Measurements from ENCODE around the gene C11orf52.
"Not testable (repeated sequence)": the region's sequence is repeated elsewhere in the genome, so short reads cannot be mapped to it uniquely, and the experiment has no call there.

The C11orf52 gene

DNA sequence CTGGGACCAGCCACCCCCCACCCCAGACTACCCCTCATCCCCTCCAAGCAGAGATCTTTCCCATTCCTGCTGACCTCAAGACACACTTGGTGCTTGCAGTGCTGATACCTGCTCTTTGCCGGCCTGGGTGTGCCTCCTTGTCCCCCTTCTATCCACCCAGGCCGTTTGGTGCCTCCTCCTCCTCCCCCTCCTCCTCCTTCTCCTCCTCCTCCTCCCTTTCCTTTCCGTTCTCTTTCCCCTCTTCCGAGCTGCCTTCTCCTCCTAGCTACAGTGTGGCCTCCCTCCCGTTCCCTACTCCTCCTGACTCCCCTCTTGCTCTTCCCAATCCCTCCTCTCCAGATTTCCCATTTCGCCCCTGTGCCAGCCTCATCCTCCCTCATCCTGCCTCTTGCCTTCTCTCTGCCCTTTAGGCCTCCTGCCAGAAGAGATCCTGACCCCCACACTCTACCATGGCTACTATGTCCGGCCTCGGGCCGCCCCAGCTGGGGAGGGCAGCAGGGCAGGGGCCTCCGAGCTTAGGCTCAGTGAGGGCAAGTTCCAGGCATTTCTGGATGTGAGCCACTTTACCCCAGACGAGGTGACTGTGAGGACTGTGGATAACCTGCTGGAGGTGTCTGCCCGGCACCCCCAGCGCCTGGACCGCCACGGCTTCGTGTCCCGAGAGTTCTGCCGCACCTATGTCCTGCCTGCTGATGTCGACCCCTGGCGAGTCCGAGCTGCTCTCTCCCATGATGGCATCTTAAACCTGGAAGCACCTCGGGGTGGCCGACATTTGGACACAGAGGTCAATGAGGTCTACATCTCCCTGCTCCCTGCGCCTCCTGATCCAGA is 5.5 kb upstream of the C11orf52 start:
- no peak for DNase-seq (ENCODE audit: low spot score)

DNA sequence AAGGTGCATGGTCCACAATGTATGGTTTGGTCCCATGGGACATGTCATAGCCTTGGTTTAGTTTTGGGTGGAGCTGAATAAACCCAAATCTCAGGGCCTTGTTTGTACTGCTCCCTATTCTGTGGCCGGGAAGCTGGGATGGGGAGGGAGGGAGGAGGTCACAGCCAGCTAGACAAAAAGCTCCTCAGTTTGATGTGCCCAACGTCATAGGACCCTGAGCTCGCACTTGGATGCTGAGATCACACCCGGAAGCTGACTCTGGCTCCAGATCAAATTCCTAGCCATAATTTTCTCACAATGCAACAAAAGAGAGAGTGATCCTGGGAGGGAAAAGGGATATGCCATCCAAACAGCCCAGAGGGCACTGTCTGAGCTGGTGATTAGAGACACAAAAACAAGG is 4.7 kb upstream of the C11orf52 start:
- peak; percentile 84 for DNase-seq (ENCODE audit: low spot score)

DNA sequence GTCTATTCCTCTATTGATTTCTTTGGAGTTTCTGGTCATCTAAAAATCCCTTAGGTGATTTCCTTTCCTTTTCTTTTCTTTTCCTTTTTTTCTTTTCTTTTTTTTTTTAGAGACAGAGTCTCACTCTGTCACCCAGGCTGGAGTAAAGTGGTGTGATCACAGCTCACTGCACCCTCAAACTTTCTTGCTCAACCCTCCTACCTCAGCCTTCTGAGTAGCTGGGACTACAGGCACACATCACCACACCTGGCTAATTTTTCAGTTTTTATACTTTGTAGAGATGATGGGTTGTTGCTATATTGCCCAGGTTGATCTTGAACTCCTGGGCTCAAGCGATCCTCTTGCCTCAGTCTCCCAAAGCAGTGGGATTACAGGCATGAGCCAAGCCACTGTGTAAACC is 1.9 kb upstream of the C11orf52 start:
- no peak for DNase-seq (ENCODE audit: low spot score)

DNA sequence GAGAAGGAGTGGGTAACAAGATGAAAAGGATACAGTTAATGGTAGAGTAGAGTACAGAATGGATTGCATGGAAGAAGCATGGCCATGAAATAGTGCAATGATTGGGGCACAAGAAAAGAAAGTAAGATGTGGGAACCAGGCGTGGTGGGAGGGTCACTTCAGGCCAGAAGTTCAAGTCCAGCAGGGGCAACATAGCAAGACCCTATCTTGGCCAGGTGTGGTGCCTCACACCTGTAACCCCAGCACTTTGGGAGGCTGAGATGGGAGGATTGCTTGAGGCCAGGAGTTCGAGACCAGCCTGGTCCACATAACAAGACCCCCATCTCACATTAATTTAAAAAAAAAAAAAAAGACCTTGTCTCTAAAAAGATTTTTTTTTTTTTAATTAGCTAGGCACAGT is 1.4 kb upstream of the C11orf52 start:
- DNase-seq (ENCODE audit: low spot score) = no peak

DNA sequence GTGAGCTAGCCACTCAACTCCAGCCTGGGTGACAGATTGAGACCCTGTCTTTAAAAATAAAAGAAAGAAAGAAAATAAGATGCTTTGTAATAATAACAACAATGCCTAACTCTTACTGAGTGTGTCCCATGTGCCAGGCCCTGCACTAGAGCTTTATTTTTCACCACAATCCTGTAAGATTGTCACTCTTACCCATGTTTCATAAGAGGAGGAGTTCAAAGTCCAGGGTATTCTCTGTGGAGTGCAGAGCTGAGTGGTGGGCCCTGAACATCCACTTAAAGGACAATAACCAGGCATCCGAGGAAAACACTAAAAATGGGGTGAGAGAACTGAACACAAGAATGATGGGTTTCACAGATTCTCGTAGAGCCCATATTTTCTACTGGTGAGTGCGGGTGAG is 925 bp upstream of the C11orf52 start:
- DNase-seq (ENCODE audit: low spot score) = no peak

DNA sequence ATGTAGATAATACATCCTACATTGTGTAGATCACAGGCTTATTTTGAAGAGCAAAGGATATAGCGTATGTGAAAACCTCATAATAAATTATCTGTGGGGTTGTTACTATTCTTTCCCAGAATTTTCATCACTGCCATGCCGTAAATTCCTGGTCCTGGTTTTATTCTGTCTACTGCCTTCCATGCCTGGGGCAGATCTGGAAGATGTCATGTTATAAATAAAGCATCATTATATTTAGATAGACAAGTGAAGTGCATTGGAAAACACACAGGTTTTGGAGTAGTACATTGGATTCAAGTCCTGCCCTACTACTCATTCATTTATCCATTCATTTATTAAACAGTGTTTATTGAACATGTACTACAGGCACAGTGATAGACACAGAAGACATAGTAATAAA is 2.2 kb downstream of the C11orf52 start:
- no peak for DNase-seq (ENCODE audit: low spot score)

DNA sequence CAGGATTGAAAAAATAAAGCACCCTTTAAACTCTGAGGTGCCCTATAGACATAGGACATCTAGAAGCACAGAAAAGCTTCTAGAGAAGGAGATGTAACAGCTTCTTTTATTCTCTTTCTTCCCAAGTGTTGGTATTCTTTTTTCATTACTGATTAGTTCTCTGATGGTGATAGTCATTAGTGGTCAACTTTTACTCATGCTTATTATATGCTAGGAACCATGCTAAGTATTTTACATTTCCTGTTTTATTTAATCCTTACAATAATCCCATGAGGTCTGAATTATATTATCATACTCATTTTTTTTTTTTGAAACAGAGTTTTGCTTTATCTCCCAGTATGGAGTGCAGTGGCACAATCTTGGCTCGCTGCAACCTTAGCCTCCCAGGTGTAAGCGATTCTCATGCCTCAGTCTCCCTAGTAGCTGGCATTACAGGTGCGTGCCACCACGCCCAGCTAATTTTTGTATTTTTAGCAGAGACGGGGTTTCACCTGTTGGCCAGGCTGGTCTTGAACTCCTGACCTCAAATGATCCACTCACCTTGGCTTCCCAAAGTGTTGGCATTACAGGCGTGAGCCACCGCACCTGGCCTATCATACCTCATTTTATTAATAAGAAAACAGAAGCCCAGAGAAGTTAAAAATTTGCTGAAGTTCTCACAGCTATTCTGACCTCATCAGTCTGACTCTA is 3.0 kb downstream of the C11orf52 start:
- DNase-seq (ENCODE audit: low spot score) = no peak

DNA sequence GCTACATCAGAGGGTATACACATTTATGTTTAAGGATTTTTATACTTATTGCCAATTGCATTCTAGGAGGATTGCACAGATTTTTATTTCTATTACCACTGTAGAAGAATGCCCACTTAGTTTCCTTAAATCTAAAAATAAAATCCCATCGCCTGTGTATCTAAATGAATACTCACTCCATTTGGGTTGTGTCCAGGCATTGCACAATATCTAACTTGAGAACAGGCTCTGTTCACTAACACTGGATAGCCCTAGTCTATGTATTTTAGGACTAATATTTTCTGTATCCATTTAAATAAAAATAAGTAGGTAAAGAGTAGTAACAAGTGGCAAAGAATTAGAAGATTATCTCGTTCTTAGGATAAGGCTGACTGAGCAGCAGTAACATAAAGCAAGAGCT is 4.1 kb downstream of the C11orf52 start:
- no peak for DNase-seq (ENCODE audit: low spot score)

DNA sequence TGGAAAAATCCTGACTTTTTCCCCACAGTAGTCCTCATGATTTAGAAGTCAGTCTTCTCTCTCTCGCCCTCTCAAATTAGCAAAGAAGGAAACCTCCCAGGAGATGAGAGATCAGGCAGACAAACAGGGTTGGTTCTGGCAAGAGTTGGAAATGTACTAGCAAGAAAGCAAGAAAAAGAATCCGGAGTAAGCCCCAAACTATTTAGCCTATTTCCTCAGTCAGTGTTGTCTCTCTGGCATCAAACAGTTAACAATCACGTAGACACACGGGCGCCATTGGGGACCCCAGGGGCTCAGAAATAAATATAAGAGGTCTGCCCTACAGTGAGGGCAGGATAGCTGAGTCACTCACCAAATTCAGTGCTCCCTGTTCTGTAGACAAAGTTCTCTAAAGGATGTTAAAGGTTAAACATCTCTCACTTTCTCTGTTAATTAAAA is 4.7 kb downstream of the C11orf52 start:
- DNase-seq (ENCODE audit: low spot score) = no peak

DNA sequence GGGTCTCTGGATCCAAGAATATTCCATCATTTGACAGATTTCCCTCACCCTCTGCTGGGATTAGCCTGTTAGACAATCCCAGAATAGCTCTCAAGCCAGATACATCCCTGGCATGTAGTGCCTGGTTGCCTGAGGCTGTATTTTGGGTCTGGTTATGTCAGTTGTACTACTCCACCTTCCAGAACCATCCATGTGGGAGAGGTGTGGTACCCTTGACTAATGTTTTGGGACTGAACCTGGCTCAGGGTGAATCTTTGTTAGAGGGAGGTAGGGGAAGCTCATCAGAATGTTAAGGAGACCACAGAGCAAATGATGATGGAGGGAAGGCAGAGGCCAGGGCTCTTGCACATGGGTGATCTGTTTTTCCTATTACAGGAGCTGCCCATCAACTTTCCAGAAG is 5.2 kb downstream of the C11orf52 start:
- no peak for DNase-seq (ENCODE audit: low spot score)

DNA sequence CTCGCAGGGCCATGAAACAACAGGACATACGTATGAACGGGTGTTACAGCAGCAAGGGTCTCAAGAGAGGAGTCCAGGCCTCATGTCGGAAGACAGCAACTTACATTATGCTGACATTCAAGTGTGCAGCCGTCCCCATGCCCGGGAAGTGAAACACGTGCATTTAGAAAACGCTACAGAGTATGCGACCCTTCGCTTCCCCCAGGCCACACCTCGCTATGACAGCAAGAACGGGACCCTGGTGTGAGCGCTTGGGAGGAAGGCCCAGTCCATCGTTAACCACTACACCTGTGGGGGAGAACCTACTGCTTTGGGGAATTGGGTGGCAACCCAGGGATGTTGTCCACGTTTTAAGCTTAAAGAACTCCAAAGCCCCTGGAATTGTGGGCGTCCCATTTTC is 7.2 kb downstream of the C11orf52 start:
- DNase-seq (ENCODE audit: low spot score) = no peak

DNA sequence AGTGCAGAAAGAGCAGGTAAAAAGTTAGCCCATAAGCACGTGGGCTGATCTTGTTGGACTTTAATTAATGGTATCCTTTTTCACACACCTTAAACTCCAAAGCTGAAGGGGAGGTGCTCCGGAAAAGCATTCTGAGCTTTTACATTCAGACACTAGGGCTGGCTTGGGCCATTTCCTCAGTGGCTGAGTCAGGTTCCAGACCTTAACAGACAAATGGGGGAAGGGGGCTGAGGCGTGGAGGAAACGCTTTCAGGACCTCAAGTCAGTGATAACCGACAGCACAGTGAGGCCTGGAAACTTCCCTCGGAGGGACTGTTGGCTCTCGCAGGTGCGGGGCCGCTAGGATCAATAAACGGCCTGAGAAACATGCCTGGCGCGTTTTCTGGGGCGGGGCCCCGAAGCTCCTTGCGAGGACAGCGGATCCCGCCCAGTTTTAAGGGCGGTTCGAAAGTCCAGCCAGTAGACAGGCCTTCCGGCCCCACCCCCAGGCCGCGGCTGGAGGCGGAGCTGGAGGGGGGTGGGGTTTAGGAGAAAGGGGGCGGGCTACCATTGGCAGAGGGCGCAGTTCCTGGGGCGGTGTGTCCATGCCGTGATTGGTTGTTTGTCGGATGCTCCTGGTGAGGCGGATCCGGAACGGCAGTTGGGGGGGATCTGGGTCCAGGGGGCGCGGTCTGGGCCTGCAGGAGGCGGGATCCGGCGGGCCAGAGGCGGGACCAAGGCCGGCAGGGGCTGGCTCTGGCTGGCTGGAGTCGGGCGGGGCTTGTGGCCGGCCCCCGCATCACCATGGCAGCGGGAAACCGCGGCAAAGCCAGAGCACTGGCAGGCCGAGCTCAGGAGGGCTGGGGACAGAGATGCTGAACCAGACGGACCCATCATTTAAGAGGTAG is 8.0 kb downstream of the C11orf52 start:
- peak; percentile 93 for DNase-seq (ENCODE audit: low spot score)

DNA sequence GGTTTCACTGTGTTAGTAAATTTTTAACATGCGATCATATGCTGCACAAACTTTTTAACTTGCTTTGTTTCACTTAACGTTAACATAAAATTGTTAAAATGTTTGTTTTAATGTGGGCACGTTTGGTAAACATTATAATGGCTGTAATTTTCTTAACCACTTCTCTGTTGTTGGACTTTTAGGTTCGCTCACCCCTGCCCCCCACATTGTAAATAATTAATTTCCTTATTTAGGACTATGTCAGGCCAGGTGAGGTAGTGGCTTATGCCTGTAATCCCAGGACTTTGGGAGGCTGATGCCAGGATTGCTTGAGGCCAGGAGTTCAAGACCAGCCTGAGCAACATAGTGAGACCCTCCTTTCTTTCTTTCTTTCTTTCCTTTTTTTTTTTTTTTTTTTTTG is 11.8 kb downstream of the C11orf52 start:
- no peak for DNase-seq (ENCODE audit: low spot score)

DNA sequence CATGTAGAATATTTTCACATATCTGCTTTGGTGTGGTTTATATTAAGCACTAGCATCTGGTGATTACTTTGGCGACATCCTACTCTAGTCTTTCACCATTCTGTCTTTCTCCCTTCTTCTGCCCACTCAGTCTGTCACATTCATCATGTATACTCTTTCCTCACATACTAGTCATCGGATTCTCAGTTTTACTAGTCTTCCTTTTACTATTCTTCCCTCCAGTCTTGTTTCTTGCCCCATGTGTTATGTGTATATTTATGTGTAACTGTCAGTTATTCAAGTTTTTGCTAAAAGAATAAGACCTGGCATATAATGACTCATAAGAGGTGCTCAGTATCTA is 13.9 kb downstream of the C11orf52 start:
- DNase-seq (ENCODE audit: low spot score) = no peak

DNA sequence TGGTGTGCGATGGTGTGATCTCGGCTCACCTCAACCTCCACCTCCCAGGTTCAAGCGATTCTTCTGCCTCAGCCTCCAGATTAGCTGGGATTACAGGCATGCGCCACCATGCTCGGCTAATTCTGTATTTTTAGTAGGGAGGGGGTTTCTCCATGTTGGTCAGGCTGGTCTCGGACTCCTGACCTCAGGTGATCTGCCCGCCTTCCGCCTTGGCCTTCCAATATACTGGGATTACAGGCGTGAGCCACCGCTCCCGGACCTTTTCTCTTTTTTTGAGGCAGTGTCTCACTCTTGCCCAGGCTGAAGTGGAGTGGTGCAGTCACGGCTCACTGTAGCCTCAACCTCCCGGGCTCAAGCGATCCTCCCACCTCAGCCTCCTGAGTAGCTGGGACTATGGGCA is 14.5 kb downstream of the C11orf52 start:
- not testable (repeated sequence) for DNase-seq (ENCODE audit: low spot score)

DNA sequence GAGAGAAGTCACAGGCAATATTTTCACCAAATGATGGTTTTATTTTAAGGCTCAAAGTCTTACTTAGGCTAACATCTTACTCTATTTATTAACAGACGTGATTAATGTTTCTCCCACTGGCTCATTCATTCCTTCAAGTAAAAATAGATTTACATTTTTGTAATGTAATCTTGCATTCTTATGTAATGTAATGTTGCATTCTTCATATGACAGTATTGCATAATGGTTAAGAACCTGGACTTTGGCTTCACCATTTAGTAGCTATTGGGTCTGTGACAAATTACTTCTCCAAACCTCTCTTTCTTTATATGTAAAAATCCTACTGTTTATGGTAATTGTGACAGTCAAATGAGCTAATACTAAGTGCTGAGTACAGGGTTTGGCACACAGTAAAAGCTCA is 15.2 kb downstream of the C11orf52 start:
- no peak for DNase-seq (ENCODE audit: low spot score)

DNA sequence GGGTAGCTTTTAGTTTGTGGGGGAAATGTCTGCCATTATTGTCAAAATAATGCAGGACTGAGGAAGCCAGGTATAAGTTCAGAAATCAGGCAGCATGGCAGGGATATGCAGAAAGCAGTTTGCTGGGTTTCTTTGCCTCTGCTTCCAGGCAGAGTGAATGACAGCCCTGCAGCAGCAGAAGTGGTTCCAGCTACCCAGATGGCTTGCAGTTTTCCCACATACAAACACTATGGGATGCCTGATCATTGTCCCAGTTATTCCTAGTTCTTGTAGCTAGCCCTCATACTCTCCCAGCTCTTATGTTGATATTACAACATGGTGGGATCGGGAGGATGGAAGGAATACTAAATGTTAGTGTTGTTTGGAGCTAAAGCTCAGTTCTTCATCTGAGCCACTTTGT is 15.6 kb downstream of the C11orf52 start:
- DNase-seq (ENCODE audit: low spot score) = no peak

DNA sequence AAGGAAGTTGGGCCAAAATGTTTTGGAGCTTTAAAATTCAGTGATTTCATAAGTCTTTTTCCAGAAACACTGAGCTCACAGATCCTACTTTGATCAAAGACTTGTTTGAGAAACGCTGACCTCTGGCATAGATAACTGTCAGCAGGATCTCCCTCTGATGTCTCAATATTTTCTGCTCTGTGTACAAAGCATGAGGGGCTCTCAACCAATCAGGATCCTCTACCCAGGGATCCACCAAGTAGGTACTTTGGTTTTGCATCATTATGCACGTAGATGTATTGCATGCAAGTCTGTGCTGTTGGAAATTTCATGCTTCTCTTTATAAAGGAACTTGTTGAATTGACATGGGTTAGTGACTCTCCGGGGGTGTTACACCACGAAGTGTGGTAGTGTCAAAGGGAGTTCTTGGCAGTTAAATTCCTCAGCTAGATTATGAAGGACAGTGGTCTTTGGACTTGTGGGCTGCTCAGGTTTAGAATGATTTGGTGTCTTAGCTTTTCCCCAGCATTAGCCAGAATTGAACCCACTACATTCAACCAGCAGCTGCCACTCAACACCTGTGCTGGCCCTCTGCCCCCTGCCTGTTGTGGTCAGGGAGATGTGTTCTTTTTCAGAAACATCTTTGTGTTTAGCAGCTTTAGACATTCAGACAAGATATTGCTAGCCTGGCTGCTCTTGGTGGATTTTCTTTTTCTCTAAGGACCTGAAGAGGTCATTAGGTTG is 16.8 kb downstream of the C11orf52 start:
- no peak for DNase-seq (ENCODE audit: low spot score)

DNA sequence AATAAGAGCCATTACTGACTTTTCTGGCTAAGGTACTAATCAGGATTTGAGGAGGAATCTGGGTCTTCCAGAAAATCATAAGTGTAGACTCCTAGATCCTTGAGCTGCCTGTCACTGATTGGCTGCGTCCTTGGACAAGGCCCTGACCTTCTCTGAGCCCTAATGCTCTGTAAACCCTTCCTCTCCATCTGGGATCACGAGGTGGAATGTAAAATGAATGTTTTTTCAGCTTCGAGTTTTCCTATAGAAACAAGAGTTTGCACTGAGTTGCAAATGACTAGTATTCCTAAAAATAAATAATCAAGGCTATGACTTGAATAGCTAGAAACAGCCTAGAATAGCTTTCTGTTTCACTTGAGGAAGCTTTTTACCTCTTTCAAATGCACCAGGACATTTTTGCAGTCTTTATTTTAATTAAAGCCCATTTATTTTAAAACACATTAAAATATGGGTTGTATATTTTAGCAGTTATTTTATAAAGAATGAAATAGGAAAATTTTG is 17.4 kb downstream of the C11orf52 start:
- no peak for DNase-seq (ENCODE audit: low spot score)

DNA sequence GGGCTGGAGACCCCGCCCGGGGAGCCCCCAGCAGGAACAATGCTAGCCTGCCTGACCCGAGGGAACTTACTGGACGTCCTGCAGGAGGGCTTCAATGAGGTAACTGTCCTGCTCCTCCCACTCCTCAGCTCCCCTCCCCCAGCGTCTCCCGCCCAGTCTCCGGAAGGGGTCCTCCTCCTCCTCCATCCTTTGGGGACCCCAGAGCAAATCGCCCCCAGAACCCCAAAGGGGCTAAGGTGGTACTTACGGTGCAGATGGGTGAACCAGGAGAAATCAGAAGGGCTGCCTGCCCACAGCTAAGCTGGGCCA is 18.7 kb downstream of the C11orf52 start:
- no peak for DNase-seq (ENCODE audit: low spot score)

DNA sequence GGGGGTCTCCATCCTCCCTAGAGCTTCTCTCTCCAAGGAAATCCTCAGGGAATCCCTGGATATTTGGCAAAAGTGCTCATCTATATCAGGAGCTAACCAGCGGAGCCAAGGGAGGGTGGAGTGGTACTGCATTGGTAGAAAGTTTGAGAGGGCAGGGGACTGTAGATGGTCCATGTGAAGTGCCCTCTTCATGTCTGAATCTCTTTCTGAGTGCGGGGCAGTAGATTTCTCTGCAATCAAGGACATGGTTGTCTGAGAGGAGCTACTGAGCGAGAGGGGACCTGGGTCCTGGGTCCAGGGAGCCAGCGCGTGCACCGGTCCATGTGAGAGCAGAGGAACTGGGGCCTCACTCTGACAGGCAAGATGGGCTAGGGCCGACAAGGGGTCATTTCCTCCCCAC is 19.1 kb downstream of the C11orf52 start:
- no peak for DNase-seq (ENCODE audit: low spot score)

DNA sequence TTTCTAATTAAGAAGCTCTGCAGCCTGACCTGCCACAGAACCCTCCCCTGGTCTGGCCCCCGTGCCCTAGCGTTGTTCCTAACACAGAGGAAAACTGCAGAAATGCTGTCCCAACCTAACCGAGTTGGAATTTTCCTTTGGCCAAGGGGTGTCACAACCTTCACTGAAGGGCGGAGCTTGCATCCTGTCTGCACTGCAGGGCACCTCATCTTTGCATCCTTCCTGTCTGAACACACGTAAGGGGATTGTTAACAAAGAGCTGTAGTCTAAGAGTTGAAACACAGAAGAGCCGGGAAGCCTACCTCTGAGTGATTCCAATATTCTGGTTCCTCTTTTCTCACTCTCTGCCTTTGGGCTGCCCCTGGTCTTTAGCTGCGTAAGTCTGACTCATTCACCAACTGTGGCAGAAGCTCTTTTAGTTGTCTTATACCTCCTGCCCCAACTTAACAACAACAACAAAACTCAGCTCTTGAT is 20.0 kb downstream of the C11orf52 start:
- no peak for DNase-seq (ENCODE audit: low spot score)

Measured in hepatic stellate cell (primary cell).